Kidney epithelial cell (primary cell): ENCODE data around the gene CD48. TPM values are rescaled to one million over a fixed set of nuclear protein-coding genes. Genes with fewer than 3 reads are reported as not detected.

Experiments
- DNase-seq: peaks from one replicate; pipeline ENCODE4 v3.0.0-alpha.2; 2010; ENCODE audit warnings: low read depth
- H3K27me3 ChIP-seq: 2 replicates; pipeline ENCODE4 v1.6.0; 2011; ENCODE audit warnings: low read length; ENCODE audit not compliant: control insufficient read depth, insufficient read depth
- H3K36me3 ChIP-seq: 2 replicates; pipeline ENCODE4 v1.5.1; 2011; ENCODE audit warnings: low read length; ENCODE audit not compliant: control insufficient read depth, insufficient read depth
- H3K4me3 ChIP-seq: 2 replicates; pipeline ENCODE4 v1.5.1; 2011; ENCODE audit warnings: low read depth, mild to moderate bottlenecking, control low read depth, low read length
- CTCF ChIP-seq: IDR thresholded peaks from 2 replicates; pipeline ENCODE4 v1.5.1; 2011; ENCODE audit warnings: mild to moderate bottlenecking, moderate library complexity, low read length, control low read depth, inconsistent platforms; ENCODE audit not compliant: insufficient read depth, poor library complexity, severe bottlenecking
- total RNA-seq: library from RNA; depleted of rRNA; stranded (reverse); fragments of >200 nt; gene quantifications from 2 replicates; pipeline ENCODE4 v1.2.3, GENCODE V29; 2015

CD48 gene
- total RNA-seq, 1 donor from 2014 or later, result not detected

GRCh38 chr1:160741092-160741501, 29.5 kb upstream of the CD48 start:
- H3K4me3 ChIP-seq, result no peak overlapping the region
- no peaks in the 10 kb centered on the region for H3K27me3 ChIP-seq
- no peaks in the 10 kb centered on the region for H3K36me3 ChIP-seq
- no peak for DNase-seq
- TF ChIP-seq CTCF, result no peak

- H3K4me3 ChIP-seq, result no peak overlapping the region
- no peak for TF ChIP-seq CTCF
- no peaks in the 10 kb centered on the region for H3K27me3 ChIP-seq
- no peak for DNase-seq
- H3K36me3 ChIP-seq, result no peaks in the 10 kb centered on the region
Measured at GRCh38 chr1:160740133-160740688, 28.6 kb upstream of the CD48 start.

GRCh38 chr1:160739098-160739511, 27.5 kb upstream of the CD48 start, which contains the start of gene SLAMF7:
Gene SLAMF7, plus strand, starts transcription at chr1:160739247. Its CDS starts 55 bp downstream, at chr1:160739302.
- TF ChIP-seq CTCF, result no peak
- Histone ChIP-seq H3K36me3 (no peaks in the 10 kb centered on the region), H3K4me3 (no peak within 1 kb of the TSS), H3K27me3 (no peaks in the 10 kb centered on the region)
- DNase-seq, result no peak

GRCh38 chr1:160738271-160738670, 26.6 kb upstream of the CD48 start:
- Histone ChIP-seq H3K36me3 (no peaks in the 10 kb centered on the region), H3K4me3 (no peak overlapping the region), H3K27me3 (no peaks in the 10 kb centered on the region)
- no peak for TF ChIP-seq CTCF
- no peak for DNase-seq

- no peak for DNase-seq
- no peak overlapping the region for H3K4me3 ChIP-seq
- H3K36me3 ChIP-seq, result no peaks in the 10 kb centered on the region
- H3K27me3 ChIP-seq, result no peaks in the 10 kb centered on the region
- TF ChIP-seq CTCF, result no peak
Measured at GRCh38 chr1:160734301-160734700, 22.7 kb upstream of the CD48 start.

- no peaks in the 10 kb centered on the region for H3K36me3 ChIP-seq
- TF ChIP-seq CTCF, result no peak
- H3K27me3 ChIP-seq, result no peaks in the 10 kb centered on the region
- no peak for DNase-seq
- no peak overlapping the region for H3K4me3 ChIP-seq
Measured at GRCh38 chr1:160733898-160734297, 22.3 kb upstream of the CD48 start.
